Measurements from ENCODE around the gene FAM200A. TPM values are rescaled to one million over a fixed set of nuclear protein-coding genes. Genes with fewer than 3 reads are reported as not detected.
A peak's percentile ranks its signal among the peaks of the same experiment; 100 is the strongest.

The FAM200A gene
- total RNA-seq, 4 donors from 2014 or later: 2.1 to 3.8 (median 3.3) TPM

DNA sequence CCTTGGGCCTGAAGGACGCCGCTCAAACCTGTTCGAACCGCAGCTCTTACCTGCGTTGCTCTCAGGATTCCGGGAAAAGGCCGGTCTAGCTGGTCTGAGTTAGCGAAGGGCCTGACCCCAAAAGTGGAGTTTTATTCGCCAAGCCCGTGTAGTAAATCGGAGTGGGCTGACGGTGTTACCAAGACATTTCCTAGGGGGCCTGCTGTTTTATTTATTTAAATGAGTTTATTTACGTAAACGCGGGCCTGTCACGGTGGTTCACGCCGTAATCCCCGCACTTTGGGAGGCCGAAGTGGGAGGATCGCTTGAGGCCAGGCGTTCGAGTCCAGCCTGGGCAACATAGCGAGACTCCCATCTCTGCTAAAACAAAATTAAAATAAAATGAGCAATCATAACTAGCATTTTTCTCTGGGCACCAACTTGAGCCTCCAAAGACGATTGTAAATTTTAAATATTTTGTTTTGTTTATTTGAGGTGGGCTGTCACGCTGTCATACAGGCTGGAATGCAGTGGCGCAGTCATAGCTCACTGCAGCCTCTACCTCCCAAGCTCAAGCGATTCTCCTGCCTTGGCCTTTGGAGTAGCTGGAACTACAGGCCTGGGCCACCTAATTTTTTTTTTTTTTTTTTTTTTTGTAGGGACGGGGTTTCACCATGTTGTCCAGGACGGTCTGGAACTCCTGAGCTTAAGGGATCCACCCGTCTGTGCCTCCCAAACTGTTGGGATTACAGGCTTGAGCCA, 7.4 kb upstream of the FAM200A start:
- Histone ChIP-seq H3K27me3 (no peaks in the 10 kb centered on the region), H3K36me3 (peaks cover 38 to 69% (median 49%) of the 10 kb centered on the region in 4 donors), H3K27ac (replicated peaks in 1 of 4) (peak overlapping the region; percentile 97 to 98 (median 98)), H3K4me1 (peaks cover 34 to 69% (median 57%) of the 10 kb centered on the region in 4 donors), H3K9me3 (no peaks in the 10 kb centered on the region), H3K4me3 (peak overlapping the region; percentile 72 to 97 (median 96))
- 37% methylated on average over 22 of the region's 31 CpGs for WGBS
- intact Hi-C loops (cut with DNase I): loop anchor here (5.0 kb wide), 1 partner anchor 58 kb away; the partner anchor contains the start of gene ZSCAN25
- TF ChIP-seq, protein P1, sequence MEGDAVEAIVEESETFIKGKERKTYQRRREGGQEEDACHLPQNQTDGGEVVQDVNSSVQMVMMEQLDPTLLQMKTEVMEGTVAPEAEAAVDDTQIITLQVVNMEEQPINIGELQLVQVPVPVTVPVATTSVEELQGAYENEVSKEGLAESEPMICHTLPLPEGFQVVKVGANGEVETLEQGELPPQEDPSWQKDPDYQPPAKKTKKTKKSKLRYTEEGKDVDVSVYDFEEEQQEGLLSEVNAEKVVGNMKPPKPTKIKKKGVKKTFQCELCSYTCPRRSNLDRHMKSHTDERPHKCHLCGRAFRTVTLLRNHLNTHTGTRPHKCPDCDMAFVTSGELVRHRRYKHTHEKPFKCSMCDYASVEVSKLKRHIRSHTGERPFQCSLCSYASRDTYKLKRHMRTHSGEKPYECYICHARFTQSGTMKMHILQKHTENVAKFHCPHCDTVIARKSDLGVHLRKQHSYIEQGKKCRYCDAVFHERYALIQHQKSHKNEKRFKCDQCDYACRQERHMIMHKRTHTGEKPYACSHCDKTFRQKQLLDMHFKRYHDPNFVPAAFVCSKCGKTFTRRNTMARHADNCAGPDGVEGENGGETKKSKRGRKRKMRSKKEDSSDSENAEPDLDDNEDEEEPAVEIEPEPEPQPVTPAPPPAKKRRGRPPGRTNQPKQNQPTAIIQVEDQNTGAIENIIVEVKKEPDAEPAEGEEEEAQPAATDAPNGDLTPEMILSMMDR (IDR thresholded peaks at IDR 0.05): no peak
- DNase-seq (ENCODE audit: extremely low spot score): no peak

DNA sequence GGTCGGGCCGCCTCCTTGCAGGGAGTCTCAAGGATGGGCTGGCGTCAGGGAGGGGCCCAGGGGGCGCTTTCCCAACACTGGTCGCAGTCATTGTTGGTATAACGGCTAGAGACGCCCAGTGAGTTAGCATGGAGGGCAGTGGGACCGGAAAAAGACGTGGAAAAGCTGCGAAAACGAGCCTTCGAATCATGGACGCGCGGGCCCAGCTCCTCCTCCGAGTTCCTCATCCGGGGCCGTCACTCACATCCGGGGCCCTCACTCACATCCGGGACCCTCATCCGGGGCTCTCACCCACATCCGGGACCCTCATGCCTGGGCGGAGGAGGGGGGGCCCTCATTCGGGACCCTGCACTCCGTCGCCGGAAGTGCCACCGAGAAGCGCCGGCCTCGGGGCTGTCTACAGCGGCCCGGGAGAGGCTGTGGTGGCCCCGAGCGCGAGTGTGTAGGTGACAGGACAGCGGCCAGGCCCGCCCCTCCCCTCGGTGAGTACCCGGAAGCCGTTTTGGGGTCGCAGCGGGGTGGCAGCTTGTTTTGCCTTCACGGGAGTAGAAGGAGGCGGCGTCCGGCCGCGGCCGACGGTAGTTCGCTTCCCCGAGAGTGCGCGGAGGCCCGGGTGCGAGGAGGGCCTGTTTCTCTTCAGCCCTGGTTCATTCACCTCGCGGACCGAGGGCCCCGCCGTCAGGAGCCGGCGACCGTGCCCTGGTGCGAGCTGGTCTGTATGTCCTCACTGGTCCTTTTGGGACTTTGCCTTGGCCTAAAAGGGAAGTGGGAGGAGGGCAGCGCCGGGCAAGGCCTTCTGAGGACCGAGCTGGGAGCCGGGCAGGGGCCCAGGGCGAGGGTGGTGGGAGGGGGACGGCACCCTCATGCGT, 6.6 kb upstream of the FAM200A start, which contains the start of gene ZNF655:
TSS of gene ZNF655 (plus strand) at position 337 of the 869 bp plus-strand sequence. CDS start 1,918 bp downstream, outside the sequence.
- DNase-seq (ENCODE audit: extremely low spot score): peak; percentile 98
- TF ChIP-seq EP300 (IDR thresholded peaks at IDR 0.05) (no peak), POLR2A (IDR thresholded peaks at IDR 0.05; ENCODE audit: low read depth) (peak; percentile 84), POLR2AphosphoS5 (IDR thresholded peaks at IDR 0.05) (peak; percentile 89 to 94)
- TF ChIP-seq, protein P1 (IDR thresholded peaks at IDR 0.05): peak in 1 of 3 experiments; percentile 7
- H3K36me3 ChIP-seq: peaks cover 30 to 69% (median 41%) of the 10 kb centered on the region in 4 donors
- peaks cover 34 to 68% (median 56%) of the 10 kb centered on the region in 4 donors for H3K4me1 ChIP-seq
- peak within 1 kb of the TSS; percentile 72 to 97 (median 96) for H3K4me3 ChIP-seq
- H3K27ac ChIP-seq (replicated peaks in 1 of 4): peak within 1 kb of the TSS; percentile 97 to 98 (median 98)
- intact Hi-C loops (cut with DNase I): loop anchor here (5.0 kb wide), 1 partner anchor 59 kb away; the partner anchor contains the start of gene ZSCAN25
- H3K9me3 ChIP-seq: no peaks in the 10 kb centered on the region
- H3K27me3 ChIP-seq: no peaks in the 10 kb centered on the region
- 0% methylated on average over 1 of the region's 73 CpGs for WGBS

DNA sequence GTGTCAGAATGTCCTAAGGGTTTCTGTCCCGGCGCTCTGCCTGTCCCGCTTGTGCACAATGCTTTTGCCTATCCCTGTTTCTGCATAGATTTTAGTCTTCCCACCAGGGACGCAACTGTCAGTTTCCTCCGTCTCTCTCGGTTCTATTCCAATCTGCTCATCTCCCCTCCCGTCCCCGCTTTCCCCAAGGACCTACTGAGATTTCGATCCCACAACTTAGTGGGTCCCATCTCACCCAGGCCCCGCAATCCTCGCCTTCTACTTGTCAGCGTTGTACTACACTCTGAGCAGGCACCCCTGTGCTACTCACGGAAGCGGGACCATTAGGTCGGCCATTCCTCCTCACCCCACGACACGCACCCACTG, 6.0 kb upstream of the FAM200A start:
- H3K36me3 ChIP-seq: peaks cover 24 to 64% (median 34%) of the 10 kb centered on the region in 4 donors

DNA sequence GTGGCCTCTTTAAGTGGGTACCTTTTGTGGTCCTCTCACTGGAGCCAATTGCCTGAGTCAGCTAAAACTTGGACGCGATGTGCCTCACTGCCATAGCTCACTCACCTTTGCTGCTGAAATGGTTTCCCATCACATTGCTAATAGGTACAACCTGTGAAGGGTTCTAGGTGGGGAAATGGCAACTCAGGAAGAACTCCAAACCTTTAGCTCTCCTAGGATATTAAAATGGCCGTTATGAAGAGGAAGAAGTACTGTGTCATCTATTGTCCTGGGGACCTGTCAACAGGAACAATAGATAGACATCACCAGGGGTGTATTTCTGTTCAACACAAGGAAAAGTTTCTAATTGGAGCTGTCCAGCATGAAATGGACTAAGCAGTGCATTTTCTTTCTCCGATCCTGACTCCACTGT, 5.3 kb upstream of the FAM200A start:
- Histone ChIP-seq H3K4me1 (peaks cover 31 to 60% (median 49%) of the 10 kb centered on the region in 4 donors), H3K4me3 (peak overlapping the region; percentile 72 to 97 (median 96)), H3K36me3 (peaks cover 19 to 57% (median 27%) of the 10 kb centered on the region in 4 donors), H3K9me3 (no peaks in the 10 kb centered on the region), H3K27ac (replicated peaks in 1 of 4) (peak overlapping the region; percentile 97 to 98 (median 98)), H3K27me3 (no peaks in the 10 kb centered on the region)
- intact Hi-C loops (cut with DNase I): loop anchor here (5.0 kb wide), 1 partner anchor 60 kb away; the partner anchor contains the start of gene ZSCAN25
- TF ChIP-seq, protein P1 (IDR thresholded peaks at IDR 0.05): no peak
- TF ChIP-seq POLR2AphosphoS5 (IDR thresholded peaks at IDR 0.05) (no peak), EP300 (IDR thresholded peaks at IDR 0.05) (no peak), POLR2A (IDR thresholded peaks at IDR 0.05; ENCODE audit: low read depth) (no peak)
- no peak for DNase-seq (ENCODE audit: extremely low spot score)
- WGBS: 68% methylated on average over 4 of the region's 4 CpGs

More for the DNA sequence above, 6.0 kb upstream of the FAM200A start:
- 5% methylated on average over 15 of the region's 17 CpGs for WGBS
- peak; percentile 14 for TF ChIP-seq EP300 (IDR thresholded peaks at IDR 0.05)
- no peak for TF ChIP-seq POLR2A (IDR thresholded peaks at IDR 0.05; ENCODE audit: low read depth)
- no peak for TF ChIP-seq POLR2AphosphoS5 (IDR thresholded peaks at IDR 0.05)
- TF ChIP-seq, protein P1 (IDR thresholded peaks at IDR 0.05): no peak
- Histone ChIP-seq H3K4me1 (peaks cover 31 to 62% (median 51%) of the 10 kb centered on the region in 4 donors), H3K27ac (replicated peaks in 1 of 4) (peak overlapping the region; percentile 97 to 98 (median 98)), H3K9me3 (no peaks in the 10 kb centered on the region), H3K27me3 (no peaks in the 10 kb centered on the region), H3K4me3 (peak overlapping the region; percentile 72 to 97 (median 96))
- DNase-seq (ENCODE audit: extremely low spot score): no peak
- intact Hi-C loops (cut with DNase I): loop anchor here (5.0 kb wide), 1 partner anchor 59 kb away; the partner anchor contains the start of gene ZSCAN25
